Embryonic facial prominence (tissue), 1 donor: ENCODE data around the gene KCNA2.

Source experiments
- DNase-seq: peaks from one replicate; pipeline ENCODE4 v3.0.0-alpha.2; 2016; ENCODE audit errors: extremely low spot score

KCNA2 gene

DNA sequence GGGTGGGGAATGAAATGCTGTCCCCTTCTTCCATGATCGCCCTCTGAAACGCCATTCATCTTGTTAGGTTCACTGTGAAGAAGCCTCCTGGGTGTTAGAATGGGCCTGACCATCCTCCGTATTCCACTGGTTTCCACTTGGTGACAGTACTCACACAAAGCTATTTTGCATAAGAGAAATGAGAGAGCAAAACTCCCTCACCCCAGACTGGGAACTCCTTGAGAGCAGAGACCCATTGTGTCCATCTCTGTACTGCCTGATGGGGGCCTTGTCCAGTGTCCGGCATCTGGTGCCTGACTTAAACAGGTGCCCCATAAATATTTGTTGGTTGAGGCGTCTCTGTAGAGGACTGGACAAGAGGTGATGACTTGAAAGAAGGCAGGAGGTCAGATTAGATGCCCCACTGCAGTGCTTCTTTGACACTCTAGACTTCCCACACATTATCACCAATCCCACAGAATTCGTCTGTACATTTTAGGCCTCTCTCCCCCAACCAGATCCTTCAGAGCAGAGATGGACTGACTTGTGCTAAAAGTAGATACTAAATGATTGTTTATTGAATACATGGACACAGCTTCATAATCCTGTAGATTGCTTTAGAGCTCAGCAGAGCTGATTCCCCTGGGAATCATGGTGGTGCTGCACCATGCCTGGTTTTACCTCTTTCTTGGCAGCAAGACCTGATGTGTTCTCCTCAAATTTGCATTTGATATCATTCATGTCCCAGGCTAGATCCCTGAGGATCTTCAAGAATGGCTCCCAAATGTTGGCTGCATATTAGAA, 22.4 kb upstream of the KCNA2 start:
- no peak for DNase-seq

- DNase-seq: no peak
Measured at GRCh38 chr1:110627764-110628163, 21.6 kb upstream of the KCNA2 start.

- no peak for DNase-seq
Measured at GRCh38 chr1:110626889-110627288, 20.7 kb upstream of the KCNA2 start.

- DNase-seq: no peak
Measured at GRCh38 chr1:110620686-110621085, 14.5 kb upstream of the KCNA2 start.

DNA sequence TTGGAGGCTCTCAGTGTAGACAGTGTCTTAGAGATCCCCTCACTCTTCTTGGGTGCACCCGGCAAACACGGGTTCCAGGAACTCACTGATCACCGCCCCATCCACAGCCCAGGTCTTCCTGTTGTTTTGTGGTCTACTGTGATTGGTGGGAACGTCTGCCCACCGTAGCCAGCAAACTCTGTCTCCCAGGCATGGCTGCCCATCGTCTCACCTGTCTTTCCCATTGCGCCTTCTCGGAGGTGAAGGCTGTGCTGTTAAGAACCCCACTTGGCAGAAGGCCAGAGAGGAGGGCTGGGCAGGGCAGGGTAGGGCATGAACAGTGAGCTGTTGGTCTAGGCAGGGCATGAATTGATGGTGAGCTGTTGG, 14.1 kb upstream of the KCNA2 start:
- DNase-seq: no peak

DNA sequence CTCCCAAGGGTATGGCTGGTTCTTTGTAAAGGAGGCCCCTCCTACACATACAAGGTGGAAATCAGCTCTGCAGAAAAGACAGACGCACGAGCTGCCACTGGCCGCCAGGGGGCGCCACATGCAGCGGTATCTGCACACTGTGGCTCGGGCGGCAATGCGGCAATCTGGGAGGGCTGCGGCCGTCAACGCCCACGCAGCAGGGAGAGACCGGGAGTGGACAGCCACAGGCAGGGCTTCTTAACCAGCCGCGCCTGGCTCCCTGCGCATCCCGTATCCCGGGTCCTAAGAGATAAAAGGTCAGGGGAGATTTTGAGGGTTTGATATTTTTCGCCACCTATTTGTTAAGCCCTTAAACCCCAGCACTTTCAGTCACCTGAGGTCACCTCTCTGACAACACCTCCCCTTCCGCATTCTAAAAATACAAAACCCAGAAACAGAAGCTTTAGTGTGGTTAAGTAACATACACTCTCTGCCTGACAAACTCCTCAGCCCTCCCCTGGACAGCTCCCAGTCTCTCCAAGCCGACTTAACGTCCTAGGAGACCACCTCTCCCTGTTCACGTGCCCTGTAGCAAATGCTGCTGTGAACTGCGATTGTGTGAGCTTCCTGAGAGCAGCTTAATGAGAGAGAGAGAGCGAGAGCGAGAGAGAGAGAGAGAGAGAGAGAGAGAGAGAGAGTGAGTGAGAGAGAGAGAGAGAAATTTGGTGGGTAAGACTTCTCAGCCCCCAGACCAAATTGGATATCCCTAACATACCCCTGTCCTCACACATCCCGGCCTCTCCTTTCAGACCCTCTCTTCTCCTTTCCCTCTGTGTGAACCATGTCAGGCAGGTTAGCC, 13.5 kb upstream of the KCNA2 start:
- no peak for DNase-seq

GRCh38 chr1:110618668-110619067, 12.5 kb upstream of the KCNA2 start:
- no peak for DNase-seq

DNA sequence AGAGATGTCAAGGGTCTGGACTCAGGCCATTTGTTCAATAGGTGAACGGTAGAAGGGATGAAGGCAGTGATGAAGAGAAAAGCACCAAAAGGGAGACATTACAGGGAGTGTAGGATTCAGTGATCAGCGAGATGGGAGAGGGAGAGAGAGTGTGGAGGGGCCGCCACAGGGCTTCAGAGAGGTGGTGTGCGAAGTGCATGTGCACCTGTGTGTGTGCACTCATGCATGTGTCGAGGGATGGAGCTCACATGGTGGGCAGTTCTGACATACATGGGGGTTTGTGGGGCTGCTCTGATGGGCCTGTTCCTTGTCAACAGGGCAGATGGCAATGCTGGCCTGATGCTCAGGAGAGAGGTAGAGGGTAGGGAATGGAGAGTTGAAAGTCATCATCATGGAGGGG, 11.4 kb upstream of the KCNA2 start:
- DNase-seq: no peak

DNA sequence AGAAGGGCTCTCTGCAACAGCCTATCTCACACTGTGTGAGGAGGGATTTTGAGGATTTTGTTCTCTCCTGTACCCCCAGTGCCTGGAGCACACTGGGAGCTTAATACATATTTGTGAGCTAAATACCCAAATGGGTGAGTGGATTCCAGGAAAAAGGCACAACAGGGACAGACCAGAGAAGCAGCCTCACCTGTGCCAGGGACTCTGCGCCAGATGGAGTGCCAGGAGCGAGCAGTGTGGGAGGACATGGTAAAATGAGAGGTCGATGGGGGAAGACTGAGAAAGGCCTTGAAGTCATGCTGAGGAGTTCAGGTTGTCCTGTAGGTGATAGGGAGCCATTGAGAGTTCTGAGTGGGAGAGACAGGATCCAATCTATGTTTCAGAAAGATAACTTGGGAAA, 11.0 kb upstream of the KCNA2 start:
- DNase-seq: no peak

GRCh38 chr1:110616587-110616986, 10.4 kb upstream of the KCNA2 start:
- no peak for DNase-seq

DNA sequence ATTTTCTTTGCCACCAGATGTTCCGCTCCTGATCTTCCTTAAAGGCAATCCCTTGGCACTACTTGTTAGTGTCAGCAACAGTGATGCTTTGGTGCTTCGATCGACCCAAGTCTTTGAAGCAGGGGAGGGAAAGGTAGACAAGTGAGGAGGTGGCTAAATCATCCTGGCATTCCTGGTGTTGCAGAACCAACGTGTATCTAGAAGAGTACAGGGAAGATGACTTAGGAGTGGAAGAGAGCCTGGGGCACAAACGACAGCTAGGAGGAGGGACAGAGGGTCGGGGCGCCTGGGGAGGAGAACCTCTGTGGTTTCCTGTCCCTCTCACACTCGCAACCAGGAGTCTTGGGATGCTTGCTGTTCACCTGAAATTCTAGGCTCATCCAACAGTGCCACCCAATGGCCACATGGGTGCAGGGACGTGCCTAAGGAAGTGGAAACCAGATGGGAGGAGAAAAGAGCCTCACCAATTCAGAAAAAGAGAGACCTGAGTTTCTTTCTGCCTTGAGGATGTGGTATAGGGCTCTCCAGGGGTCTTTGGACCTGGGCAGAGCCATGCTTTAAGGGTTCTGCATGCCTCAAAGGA, 9.5 kb upstream of the KCNA2 start:
- no peak for DNase-seq

DNA sequence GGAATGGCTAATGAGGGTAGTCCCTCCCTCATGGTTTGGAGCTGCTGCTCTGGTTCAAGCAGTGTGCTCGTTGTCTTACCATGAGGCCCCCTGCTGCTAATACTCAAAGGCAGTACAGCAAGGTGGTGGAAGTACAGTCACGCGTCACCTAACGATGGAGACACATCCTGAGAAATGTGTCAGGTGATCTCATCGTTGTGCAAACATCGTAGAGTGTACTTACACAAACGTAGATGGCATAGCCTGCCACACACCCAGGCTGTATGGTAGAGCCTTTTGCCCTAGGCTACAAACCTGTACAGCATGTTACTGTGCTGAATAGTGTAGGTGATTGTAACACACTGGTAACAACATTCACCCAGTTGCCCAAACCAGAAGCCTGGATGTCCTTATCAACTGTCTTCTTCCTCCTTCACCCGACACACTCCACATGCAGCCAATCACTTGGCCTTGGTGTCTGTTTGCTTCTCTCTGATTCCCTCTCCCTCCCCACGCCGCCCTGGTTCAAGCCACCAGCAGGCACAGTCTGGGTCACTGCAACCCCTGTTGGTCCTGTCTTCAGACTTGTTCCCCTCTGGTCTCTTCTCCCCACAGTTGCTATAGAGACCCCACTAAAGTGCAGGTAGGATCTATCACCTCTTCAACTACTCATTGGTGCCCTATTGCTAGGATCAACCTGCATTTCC, 6.0 kb upstream of the KCNA2 start:
- DNase-seq: no peak

DNA sequence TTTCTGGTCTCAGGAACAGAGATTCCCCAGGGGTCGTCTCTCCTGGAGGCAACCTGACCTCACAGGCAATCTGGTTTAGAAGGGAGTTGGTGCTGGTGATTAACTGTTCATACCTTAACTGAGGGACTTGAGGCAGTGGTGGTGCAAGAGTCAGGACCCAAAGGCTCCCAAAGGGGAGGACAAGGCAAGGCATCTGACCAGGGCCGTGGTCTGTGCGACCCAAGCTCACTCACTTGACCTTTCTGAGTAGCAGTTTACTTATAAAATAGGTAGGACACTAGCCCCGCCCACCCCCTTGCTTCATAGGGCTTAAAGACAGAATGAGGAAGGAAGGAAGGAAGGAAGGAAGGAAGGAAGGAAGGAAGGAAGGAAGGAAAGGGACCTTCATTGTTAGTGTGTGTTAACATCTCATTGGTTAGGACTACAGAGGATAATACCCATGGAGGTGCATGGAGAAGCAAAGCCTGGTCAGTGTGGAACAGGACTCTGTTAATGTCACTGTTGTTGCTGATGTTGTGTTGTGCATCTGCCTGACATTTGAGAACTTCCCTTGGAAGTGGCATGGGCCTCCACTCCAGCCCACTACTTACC, 4.6 kb upstream of the KCNA2 start:
- no peak for DNase-seq

- DNase-seq: no peak
Measured at GRCh38 chr1:110610084-110610483, 3.9 kb upstream of the KCNA2 start.

DNA sequence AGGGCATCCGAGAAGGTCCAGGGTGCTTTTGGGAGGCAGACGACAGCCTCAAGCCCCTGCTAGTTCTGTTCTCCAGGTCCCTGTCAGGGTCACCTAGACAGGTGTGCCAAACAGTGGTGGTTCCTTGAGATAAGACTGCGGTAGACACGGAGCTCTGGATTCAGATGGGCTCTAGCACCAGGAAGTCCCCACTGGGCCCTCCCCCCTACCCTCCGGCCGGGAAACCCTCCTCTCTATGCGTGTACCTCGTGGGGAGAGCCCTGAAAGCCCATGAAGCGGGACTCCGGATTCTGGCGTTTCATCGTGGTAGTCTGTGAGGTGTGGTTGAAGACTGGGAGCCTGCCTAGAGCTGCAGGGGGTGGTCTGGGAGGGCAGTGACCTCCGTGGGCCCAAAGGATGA, 2.1 kb upstream of the KCNA2 start:
- no peak for DNase-seq

DNA sequence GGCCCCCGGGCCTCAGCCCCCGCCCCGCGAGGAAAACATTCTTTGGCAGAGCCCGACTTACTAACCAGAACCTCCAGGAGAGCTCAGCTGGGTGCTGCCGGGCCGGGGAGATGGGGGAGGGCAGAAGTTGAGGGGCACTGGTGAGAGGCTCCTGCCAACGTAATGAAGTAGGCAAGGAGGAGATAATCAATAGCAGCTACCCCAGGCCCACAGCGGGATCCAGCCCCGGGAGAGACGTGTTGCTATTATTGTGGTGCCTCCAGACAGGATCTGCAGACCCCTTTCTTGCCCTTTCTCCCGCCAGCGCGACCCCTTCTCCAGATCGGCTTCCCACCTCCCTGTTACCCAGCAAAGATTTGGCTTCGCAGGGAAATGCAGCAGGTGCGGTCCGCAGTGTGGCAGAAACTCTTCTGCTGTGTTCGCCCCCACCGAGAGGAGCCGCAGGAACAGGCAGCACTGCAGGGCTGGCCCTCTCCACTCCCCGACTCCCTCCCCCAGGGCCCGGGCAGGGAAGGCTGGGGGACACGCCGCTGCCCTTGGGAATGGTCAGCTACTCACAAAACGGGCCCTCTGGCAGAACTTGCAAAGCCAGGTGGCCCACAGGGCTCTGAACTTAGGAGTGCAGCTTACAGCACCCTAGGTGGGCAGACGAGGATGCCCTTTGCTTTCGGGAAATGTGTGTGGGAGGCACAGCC, 1.5 kb upstream of the KCNA2 start:
- DNase-seq: no peak

- DNase-seq: no peak
Measured at GRCh38 chr1:110606657-110607535, 738 bp upstream of the KCNA2 start.

- DNase-seq: no peak
Measured at GRCh38 chr1:110605446-110605845, 712 bp downstream of the KCNA2 start.

DNA sequence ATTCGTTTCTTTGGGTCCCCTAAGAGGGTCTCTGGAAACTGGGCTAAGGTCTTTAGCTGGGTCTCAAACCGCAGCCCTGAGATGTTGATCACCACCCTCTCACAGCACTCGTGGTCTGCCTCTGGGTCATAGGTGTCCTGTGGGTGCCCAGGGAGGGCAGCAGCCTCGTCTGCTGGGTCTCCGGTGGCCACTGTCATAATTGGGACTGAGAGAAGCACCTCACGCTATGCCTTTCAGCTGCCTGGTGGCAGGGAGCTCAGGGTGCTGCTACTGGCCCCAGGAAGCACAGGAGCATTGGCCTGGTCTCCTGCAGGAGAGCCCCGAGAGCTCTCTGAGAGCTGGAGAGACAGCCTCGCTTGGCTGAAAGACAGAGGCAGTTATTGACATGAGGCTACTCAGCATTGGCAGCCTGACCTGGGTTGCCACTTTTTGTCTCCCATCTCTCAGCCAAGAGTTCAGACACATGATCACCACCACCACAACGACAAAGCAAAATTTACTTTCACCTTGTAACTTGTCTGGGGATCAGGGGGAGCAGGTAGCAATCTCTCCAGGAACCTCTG, 1.5 kb downstream of the KCNA2 start:
- DNase-seq: no peak

DNA sequence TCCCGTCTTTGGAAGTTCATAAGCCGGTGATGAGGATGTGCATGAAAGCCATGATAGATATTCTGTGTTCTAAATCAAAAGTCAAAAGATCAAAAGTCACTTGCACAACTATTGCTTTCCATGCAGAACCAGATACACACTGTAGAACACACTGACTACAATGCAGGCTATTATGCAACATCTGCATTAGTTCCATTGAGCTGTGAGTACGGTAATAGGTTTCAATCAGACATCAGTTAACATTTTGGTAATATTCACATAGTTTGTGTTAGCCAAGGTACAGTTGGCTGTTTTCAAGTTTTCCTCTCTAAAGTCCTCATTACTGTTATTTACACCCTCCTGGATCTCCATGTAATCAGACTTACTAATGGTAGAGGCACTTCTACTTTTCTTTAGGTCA, 3.1 kb downstream of the KCNA2 start:
- DNase-seq: no peak
